ENCODE data around the gene ZNF425.

The ZNF425 gene

DNA sequence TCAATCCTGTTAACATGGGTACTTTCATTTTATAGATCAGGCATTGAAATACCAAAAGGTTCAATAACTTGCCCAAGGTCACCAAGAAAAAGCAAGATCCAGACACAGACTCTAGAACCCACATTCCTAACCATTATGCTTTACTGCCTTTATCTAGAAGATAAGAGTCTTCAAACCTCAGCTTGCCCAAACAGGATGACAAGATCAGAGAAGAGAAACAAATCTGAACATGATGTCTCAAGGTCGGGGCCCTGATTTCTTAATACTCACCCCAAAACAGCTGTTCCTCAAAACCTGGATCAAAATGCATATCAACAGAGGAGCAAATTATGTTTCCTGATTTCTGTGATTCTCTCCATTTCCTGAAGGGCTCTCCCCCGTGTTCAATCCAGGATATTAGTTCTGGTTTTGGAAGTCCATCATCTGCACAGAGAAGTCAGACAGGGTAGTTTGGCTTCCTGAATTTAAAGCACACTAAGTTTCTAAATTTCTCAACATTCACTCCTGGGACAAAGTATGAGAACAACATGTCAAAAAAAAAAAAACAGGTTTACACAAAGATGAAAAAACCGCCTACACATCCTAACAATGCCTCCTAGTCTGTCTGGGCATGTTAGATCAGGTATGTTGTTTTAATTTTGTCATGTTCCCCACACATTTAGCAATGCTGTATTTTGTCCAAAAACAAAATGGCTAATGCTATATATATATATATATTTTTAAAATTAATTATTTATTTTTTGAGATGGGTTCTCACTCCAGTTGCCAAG, 51.8 kb downstream of the ZNF425 start:
- TF ChIP-seq, protein P1, sequence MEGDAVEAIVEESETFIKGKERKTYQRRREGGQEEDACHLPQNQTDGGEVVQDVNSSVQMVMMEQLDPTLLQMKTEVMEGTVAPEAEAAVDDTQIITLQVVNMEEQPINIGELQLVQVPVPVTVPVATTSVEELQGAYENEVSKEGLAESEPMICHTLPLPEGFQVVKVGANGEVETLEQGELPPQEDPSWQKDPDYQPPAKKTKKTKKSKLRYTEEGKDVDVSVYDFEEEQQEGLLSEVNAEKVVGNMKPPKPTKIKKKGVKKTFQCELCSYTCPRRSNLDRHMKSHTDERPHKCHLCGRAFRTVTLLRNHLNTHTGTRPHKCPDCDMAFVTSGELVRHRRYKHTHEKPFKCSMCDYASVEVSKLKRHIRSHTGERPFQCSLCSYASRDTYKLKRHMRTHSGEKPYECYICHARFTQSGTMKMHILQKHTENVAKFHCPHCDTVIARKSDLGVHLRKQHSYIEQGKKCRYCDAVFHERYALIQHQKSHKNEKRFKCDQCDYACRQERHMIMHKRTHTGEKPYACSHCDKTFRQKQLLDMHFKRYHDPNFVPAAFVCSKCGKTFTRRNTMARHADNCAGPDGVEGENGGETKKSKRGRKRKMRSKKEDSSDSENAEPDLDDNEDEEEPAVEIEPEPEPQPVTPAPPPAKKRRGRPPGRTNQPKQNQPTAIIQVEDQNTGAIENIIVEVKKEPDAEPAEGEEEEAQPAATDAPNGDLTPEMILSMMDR (IDR thresholded peaks at IDR 0.05; ENCODE audit: control insufficient read depth, extremely low read depth, insufficient read depth) = no peak
- DNase-seq (ENCODE audit: low read depth) = no peak

DNA sequence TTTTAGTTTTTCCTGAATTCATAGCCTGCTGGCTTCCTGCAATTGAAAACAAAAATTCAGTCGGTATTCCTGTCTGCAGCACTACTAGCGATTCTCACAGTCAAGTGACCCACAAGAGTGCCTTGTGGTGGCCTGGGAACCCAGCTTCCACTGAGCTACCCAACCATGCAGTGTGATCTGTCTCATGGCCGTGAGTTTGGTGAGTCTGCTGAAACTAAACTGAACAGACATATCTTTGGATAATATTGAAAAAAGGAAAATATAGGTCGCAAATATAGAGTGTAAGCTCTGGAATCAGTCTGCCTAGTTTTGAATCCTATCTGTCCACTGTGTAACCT, 53.7 kb downstream of the ZNF425 start:
- H3K4me3 ChIP-seq (ENCODE audit: low read depth, low read length) = no peak overlapping the region
- TF ChIP-seq, protein P1 (IDR thresholded peaks at IDR 0.05; ENCODE audit: control insufficient read depth, extremely low read depth, insufficient read depth) = no peak

More for the DNA sequence above, 51.8 kb downstream of the ZNF425 start:
- H3K4me3 ChIP-seq (ENCODE audit: low read depth, low read length) = no peak overlapping the region

DNA sequence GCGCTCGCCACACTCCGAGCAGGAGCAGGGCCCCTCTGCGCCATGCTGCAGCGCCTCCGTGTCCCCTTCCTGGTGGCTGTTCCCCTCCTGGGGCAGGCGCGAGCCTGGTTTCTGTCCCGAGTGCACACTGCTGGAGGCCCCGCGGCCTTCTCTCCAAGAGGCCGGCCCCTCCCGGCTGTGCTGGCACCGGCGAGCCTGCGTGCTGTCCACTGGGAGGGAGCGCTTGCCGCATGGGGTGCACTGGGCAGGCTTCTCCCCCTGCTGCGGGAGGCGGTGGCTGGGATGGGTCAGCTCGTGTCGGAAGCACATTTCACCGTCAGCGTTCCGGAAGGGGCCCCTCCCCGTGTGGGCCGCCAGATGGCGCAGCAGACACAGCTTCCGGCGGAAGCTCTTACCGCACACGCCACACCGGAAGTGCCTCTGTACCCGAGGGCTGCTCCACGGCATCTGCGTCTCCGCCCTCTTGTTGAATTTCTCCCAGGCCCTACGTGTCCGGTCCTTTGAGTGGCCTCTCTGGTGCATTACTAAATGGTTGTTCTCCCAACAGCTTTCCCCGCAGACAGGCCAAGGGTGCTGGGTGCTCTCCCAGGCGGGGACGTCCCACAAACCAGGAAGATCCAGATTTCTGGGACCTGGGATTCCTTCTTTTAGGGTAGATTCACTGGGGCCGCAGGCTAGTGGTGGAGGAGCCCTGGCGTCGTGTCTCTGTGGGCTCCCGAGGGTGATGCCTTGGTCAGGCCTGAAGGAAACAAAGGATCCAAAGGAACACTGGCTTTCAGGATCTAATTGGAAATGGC, 54.3 kb downstream of the ZNF425 start:
- H3K4me3 ChIP-seq (ENCODE audit: low read depth, low read length) = no peak overlapping the region
- TF ChIP-seq, protein P1 (IDR thresholded peaks at IDR 0.05; ENCODE audit: control insufficient read depth, extremely low read depth, insufficient read depth) = no peak
- DNase-seq (ENCODE audit: low read depth) = no peak

More for the DNA sequence above, 53.7 kb downstream of the ZNF425 start:
- no peak for DNase-seq (ENCODE audit: low read depth)

DNA sequence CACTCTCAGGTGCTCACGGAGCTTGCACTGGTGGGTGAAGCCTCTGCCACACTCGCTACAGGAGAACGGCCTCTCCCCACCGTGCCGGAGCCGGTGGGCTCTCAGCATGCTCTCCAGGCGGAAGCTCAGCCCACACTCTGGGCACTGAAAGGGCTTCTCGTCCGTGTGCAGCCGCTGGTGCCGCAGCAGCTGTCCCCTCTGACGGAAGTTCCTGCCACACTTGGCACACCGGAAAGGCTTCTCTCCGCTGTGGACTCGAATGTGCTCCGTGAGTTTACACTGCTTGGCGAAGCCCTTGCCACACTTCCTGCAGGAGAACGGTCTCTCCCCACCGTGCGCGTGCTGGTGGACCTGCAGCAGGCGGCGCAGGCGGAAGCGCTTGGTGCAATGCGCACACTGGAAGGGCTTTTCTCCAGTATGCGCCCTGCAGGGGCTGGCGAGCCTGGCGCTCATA, 54.9 kb downstream of the ZNF425 start:
- no peak overlapping the region for H3K4me3 ChIP-seq (ENCODE audit: low read depth, low read length)
- TF ChIP-seq, protein P1 (IDR thresholded peaks at IDR 0.05; ENCODE audit: control insufficient read depth, extremely low read depth, insufficient read depth) = no peak
- DNase-seq (ENCODE audit: low read depth) = no peak

DNA sequence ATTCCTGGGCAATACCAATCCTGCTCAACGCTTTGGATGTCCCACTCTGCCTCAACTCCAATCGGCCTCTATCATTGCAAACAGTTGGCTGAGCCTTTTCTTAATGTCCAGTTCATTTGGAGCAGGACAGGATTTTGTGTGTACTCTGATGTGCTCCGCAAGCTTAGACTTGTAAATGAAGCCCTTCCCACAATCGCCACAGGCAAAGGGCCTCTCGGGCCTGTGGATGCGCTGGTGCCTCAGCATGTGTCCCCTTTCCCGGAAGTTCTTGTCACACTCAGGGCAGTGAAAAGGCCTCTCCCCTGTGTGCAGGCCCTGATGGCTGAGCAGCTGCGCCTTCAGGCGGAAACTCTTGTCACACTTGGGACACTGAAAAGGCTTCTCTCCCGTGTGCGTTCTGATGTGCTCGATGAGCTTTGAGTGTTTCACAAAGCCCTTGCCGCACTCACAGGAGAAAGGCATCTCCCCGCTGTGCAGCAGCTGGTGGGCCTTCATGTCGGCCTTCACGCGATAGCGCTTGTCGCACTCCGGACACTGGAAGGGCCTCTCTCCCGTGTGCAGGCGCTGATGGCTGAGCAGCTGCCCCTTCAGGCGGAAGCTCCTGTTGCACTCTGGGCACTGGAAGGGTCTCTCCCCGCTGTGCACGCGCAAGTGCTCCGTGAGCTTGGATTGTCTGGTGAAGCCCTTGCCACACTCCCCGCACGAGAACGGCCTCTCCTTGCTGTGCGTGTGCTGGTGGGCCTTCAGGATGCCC, 55.6 kb downstream of the ZNF425 start:
- H3K4me3 ChIP-seq (ENCODE audit: low read depth, low read length) = no peak overlapping the region
- TF ChIP-seq, protein P1 (IDR thresholded peaks at IDR 0.05; ENCODE audit: control insufficient read depth, extremely low read depth, insufficient read depth) = no peak
- DNase-seq (ENCODE audit: low read depth) = no peak

DNA sequence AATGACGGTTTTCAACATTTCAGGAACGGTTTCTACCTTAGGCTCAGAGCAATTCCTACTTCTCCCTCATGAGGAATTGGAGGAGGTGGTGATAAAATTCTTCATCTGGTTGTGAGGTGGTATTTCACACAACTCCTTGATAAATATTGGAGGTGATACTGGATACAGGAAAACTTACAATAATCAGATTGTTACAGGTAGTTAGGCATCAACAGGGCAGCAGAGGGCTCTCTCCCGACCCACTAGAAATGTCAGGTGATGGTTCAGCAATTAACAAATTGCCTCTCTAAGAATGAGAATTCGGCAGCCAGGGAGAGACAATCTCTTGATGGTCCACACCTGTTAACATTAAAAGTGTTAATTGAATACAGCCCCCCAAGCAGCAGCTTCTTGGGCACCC, 58.3 kb downstream of the ZNF425 start:
- H3K4me3 ChIP-seq (ENCODE audit: low read depth, low read length) = no peak overlapping the region
- no peak for DNase-seq (ENCODE audit: low read depth)
- TF ChIP-seq, protein P1 (IDR thresholded peaks at IDR 0.05; ENCODE audit: control insufficient read depth, extremely low read depth, insufficient read depth) = no peak

Data from LNCaP clone FGC (cell line).